ENCODE measurements around the gene GIPC1. TPM values are rescaled to one million over a fixed set of nuclear protein-coding genes. Genes with fewer than 3 reads are reported as not detected.

GIPC1 gene
- total RNA-seq, 4 donors from 2014 or later: 147 to 432 (median 243) TPM

GRCh38 chr19:14529254-14530004 lies 33.5 kb upstream of the GIPC1 start, which contains the start of gene TECR:
Gene TECR, plus strand, starts transcription at chr19:14529594. Its CDS starts 103 bp downstream, at chr19:14529697.
- intact Hi-C loops (cut with DNase I): no loop called here
- whole genome bisulfite sequencing, 2 donors: 0 to 1% methylated on average over 20 to 30 of the region's 59 CpGs
- H3K4me1 ChIP-seq: peaks cover 30 to 88% (median 33%) of the 10 kb centered on the region in 3 donors

GRCh38 chr19:14528419-14529253 lies 32.7 kb upstream of the GIPC1 start:
- WGBS, 2 donors: 16 to 32% methylated on average over 26 to 34 of the region's 39 CpGs
- Histone ChIP-seq H3K4me1 (peaks cover 33 to 91% (median 36%) of the 10 kb centered on the region in 3 donors), H3K27ac (peak overlapping the region; percentile 93 to 99 (median 98)), H3K4me3 (peak overlapping the region; percentile 37 to 92 (median 89)), H3K9me3 (no peaks in the 10 kb centered on the region), H3K36me3 (peaks cover 0 to 10% (median 0%) of the 10 kb centered on the region in 3 donors), H3K27me3 (no peaks in the 10 kb centered on the region)
- TF ChIP-seq CTCF (IDR thresholded peaks at IDR 0.05): peak in 1 of 6 experiments; percentile 5
- TF ChIP-seq POLR2A (IDR thresholded peaks at IDR 0.05): no peak
- intact Hi-C loops (cut with DNase I): no loop called here
- no peak for DNase-seq

More at GRCh38 chr19:14529254-14530004, 33.5 kb upstream of the GIPC1 start, which contains the start of gene TECR:
- Histone ChIP-seq H3K36me3 (peaks cover 0 to 18% (median 0%) of the 10 kb centered on the region in 3 donors), H3K9me3 (no peaks in the 10 kb centered on the region), H3K4me3 (peak within 1 kb of the TSS; percentile 56 to 92 (median 89)), H3K27me3 (no peaks in the 10 kb centered on the region), H3K27ac (peak within 1 kb of the TSS; percentile 93 to 99 (median 98))
- peak; percentile 96 for DNase-seq
- TF ChIP-seq POLR2A (IDR thresholded peaks at IDR 0.05) (peak in 3 of 4 donors; percentile 96 to 99 (median 99)), CTCF (IDR thresholded peaks at IDR 0.05) (peak in 4 of 6 experiments; percentile 7 to 13 (median 8))

- H3K9me3 ChIP-seq: no peaks in the 10 kb centered on the region
- DNase-seq: no peak
- no peaks in the 10 kb centered on the region for H3K27me3 ChIP-seq
- peak overlapping the region; percentile 93 to 99 (median 98) for H3K27ac ChIP-seq
- H3K36me3 ChIP-seq: no peaks in the 10 kb centered on the region
- intact Hi-C loops (cut with DNase I): no loop called here
- WGBS, 2 donors: 49 to 57% methylated on average over 4 of the region's 4 CpGs
- peaks cover 29 to 91% (median 33%) of the 10 kb centered on the region in 3 donors for H3K4me1 ChIP-seq
- TF ChIP-seq CTCF (IDR thresholded peaks at IDR 0.05) (no peak), POLR2A (IDR thresholded peaks at IDR 0.05) (no peak)
- H3K4me3 ChIP-seq: peak overlapping the region in 2 of 4 donors; percentile 1 to 6
Observed at GRCh38 chr19:14526423-14526822, 30.5 kb upstream of the GIPC1 start.

- H3K27ac ChIP-seq: peak overlapping the region; percentile 93 to 99 (median 98)
- H3K9me3 ChIP-seq: no peaks in the 10 kb centered on the region
- no peaks in the 10 kb centered on the region for H3K27me3 ChIP-seq
- no peak for DNase-seq
- WGBS, 2 donors: 28 to 33% methylated on average over 5 to 6 of the region's 6 CpGs
- intact Hi-C loops (cut with DNase I): no loop called here
- H3K4me1 ChIP-seq: peaks cover 26 to 91% (median 27%) of the 10 kb centered on the region in 3 donors
- H3K4me3 ChIP-seq: peak overlapping the region in 1 of 4 donors; percentile 1
- TF ChIP-seq POLR2A (IDR thresholded peaks at IDR 0.05) (peak in 1 of 4 donors; percentile 21), CTCF (IDR thresholded peaks at IDR 0.05) (no peak)
- H3K36me3 ChIP-seq: no peaks in the 10 kb centered on the region
Observed at GRCh38 chr19:14525729-14526128, 29.8 kb upstream of the GIPC1 start.

Measured in esophagus squamous epithelium (tissue), 5 donors.